Peyer's patch (tissue), 4 donors: ENCODE results near the gene KLF14. TPM values are rescaled to one million over a fixed set of nuclear protein-coding genes. Genes with fewer than 3 reads are reported as not detected.
A peak's percentile ranks its signal among the peaks of the same experiment; 100 is the strongest.

Experiments used
- DNase-seq, 3 donors: peaks; one replicate each; pipeline ENCODE4 v3.0.0-alpha.2; 2017 to 2019
- H3K27ac ChIP-seq, 4 donors: fragments of 200-600 bp; sonication (generic); one replicate each; pipeline ENCODE4 v1.5.1; 2016 to 2019
- H3K27me3 ChIP-seq, 2 donors: fragments of 200-600 bp; sonication (generic); one replicate each; pipeline ENCODE4 v1.5.1; 2019
- H3K36me3 ChIP-seq, 3 donors: fragments of 200-600 bp; sonication (generic); one replicate each; pipeline ENCODE4 v1.5.1; 2016 to 2019
- H3K4me1 ChIP-seq, 4 donors: fragments of 200-600 bp; sonication (generic); one replicate each; pipeline ENCODE4 v1.5.1; 2016 to 2019
- H3K4me3 ChIP-seq, 4 donors: fragments of 200-600 bp; sonication (generic); 1 replicate in 3 of 4; 2 replicates in 1 of 4; pipeline ENCODE4 v1.5.1; 2016 to 2019; ENCODE audit warnings: mild to moderate bottlenecking in 1 of 4
- H3K9me3 ChIP-seq, 4 donors: fragments of 200-600 bp; sonication (generic); one replicate each; pipeline ENCODE4 v1.5.1; 2016 to 2019; ENCODE audit warnings: mild to moderate bottlenecking in 1 of 4
- POLR2A ChIP-seq, 2 donors: fragments of 450-650 bp; IDR thresholded peaks; one replicate each; pipeline ENCODE4 v1.5.1; 2017; ENCODE audit warnings: antibody characterized with exemption in 2 of 2, mild to moderate bottlenecking in 2 of 2, moderate library complexity in 2 of 2
- total RNA-seq, 4 donors: library from RNA; depleted of rRNA; stranded (reverse); fragments of >200 nt; gene quantifications; one replicate each; pipeline ENCODE4 v1.1.0, GENCODE V29; 2016
- TF ChIP-seq, protein P1 (sequence below), 6 experiments: fragments of 450-650 bp in 4 of 6; fragments of 200-600 bp in 2 of 6; sonication (generic) in 1 of 6; IDR thresholded peaks; one replicate each; pipeline ENCODE4 v1.5.1; 2017 to 2019; ENCODE audit warnings: antibody characterized with exemption in 6 of 6, mild to moderate bottlenecking in 3 of 6, moderate library complexity in 1 of 6

Gene KLF14
- total RNA-seq, 4 donors from 2014 or later = not detected

DNA sequence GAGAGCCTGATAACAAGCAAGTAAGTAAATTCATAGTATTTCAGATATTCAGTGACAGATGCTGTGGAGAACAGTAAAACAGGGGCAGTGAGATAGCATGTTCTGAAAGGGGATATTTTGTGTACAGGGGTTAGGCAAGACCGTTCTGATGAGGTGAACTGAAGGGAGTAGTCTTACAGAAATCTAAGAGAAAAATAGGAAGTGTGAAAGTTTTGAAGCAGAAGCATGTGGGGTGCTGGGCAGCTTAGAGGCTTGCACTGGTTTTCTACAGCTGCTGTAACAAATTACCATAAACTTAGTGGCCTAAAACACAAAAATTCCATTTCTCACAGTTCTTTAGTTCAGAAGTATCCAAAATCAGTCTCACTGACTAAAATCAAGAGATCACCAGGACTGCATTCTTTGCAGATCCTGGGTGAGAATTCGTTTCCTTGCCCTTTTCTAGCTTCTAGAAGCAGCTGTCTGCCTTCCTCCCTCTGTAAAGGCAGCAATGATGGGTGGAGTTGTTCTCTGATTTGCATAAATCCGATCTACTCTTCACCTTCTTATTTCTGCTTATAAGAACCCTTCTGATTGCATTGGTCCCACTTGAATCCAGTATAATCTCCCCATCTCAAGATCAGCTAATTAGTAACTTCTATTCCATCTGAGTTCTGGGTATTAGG lies 7.5 kb upstream of the KLF14 start:
- Histone ChIP-seq H3K36me3 (no peaks in the 10 kb centered on the region), H3K9me3 (no peaks in the 10 kb centered on the region), H3K4me1 (no peaks in the 10 kb centered on the region), H3K27me3 (no peaks in the 10 kb centered on the region), H3K4me3 (no peak overlapping the region), H3K27ac (no peak overlapping the region)
- no peak for DNase-seq
- TF ChIP-seq, protein P1, sequence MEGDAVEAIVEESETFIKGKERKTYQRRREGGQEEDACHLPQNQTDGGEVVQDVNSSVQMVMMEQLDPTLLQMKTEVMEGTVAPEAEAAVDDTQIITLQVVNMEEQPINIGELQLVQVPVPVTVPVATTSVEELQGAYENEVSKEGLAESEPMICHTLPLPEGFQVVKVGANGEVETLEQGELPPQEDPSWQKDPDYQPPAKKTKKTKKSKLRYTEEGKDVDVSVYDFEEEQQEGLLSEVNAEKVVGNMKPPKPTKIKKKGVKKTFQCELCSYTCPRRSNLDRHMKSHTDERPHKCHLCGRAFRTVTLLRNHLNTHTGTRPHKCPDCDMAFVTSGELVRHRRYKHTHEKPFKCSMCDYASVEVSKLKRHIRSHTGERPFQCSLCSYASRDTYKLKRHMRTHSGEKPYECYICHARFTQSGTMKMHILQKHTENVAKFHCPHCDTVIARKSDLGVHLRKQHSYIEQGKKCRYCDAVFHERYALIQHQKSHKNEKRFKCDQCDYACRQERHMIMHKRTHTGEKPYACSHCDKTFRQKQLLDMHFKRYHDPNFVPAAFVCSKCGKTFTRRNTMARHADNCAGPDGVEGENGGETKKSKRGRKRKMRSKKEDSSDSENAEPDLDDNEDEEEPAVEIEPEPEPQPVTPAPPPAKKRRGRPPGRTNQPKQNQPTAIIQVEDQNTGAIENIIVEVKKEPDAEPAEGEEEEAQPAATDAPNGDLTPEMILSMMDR (IDR thresholded peaks at IDR 0.05) = no peak
- no peak for TF ChIP-seq POLR2A (IDR thresholded peaks at IDR 0.05)

DNA sequence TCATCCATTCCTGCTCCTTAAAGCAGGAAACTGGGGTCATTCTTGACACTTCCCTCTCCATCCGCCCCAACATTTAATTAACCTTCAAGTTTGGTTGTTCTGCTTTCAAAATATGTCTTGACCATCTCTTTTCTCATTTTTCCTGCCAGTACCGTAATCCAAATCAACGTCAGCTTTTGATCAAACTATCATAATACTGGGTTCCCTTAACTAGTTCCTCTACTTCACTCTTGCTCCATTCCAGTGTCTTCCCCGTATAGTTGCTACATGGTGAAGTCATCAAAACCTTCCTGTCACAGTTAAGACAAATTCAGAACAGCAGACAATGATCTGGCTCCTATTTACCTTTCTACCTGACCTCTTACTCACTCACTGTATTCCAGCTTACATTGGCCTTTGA lies 6.6 kb upstream of the KLF14 start:
- H3K4me3 ChIP-seq = no peak overlapping the region
- TF ChIP-seq POLR2A (IDR thresholded peaks at IDR 0.05) = no peak
- TF ChIP-seq, protein P1 (IDR thresholded peaks at IDR 0.05) = no peak
- H3K4me1 ChIP-seq = no peaks in the 10 kb centered on the region
- H3K27ac ChIP-seq = no peak overlapping the region
- no peaks in the 10 kb centered on the region for H3K9me3 ChIP-seq
- H3K36me3 ChIP-seq = no peaks in the 10 kb centered on the region
- H3K27me3 ChIP-seq = peaks cover 0 to 3% of the 10 kb centered on the region in 2 donors
- DNase-seq = no peak

DNA sequence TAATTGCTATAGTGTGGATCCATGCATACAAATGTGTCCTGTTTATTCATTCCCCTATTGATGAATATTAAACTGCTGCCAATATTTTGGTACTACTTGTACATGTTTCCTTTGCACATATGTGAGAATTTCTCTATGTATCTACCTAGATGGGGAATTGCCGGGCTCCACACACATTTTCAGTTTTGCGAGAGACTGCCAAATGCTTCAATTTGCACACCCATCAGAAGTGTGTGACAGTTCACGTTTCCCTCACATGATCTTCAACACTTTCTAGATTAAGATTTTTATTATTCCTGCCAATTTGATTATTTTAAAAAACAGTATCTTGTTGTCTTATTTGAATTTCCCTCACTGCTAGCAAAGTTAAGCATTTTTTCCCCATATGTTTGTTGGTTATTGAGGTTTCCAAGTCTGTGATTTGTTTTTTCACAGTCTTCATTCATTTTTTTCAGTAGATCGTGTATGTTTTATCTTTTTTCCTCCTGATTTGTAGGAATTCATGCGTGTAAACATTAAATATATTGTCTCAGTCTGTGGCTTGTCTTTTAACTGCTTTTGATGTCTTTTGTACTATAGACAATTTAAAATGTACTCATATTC lies 2.4 kb upstream of the KLF14 start:
- Histone ChIP-seq H3K4me1 (peaks cover 0 to 5% (median 0%) of the 10 kb centered on the region in 4 donors), H3K4me3 (no peak overlapping the region), H3K27ac (no peak overlapping the region), H3K9me3 (peaks cover 0 to 19% (median 10%) of the 10 kb centered on the region in 4 donors), H3K27me3 (peaks cover 0 to 23% of the 10 kb centered on the region in 2 donors), H3K36me3 (no peaks in the 10 kb centered on the region)
- no peak for DNase-seq
- no peak for TF ChIP-seq POLR2A (IDR thresholded peaks at IDR 0.05)
- TF ChIP-seq, protein P1 (IDR thresholded peaks at IDR 0.05) = no peak

DNA sequence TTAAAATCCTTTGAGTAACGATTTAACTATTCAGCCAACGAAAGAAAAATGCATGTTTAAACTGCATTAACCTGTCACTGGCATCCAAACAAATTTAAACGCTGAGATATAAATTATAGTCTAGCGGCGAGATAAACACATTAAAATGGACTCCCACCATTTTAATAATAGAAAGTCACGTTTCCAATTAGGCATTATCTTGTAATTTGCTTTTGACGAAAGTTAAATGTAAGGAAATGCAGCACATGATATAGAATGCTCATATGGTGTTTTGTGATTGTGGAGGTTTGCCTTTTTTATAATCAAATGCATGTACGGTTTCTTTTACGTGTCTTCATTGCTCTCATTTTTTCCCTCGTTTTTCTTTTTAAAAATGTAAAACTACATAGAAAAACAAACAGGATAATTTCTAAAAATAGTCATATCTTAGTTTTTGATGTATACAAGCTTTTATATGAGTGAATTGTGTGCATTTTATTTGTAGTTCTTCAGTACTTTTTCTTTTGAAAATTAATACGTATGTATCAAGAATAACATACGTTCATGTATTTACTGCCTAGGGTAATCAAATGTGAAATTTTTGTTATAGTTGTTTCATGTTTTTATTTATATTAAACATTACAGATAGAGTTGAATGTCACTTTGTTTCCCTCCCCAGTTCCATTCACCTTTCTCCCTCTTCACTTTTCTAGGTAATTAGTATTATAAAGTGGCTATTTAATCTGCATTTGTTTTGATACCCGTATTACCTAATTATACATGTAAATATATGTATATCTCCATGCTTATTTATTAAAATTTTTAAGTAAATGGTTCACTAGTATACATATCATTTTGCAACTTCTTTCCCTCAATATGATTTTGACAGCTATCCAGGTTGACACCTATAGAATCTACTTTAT lies 1.1 kb upstream of the KLF14 start:
- Histone ChIP-seq H3K36me3 (no peaks in the 10 kb centered on the region), H3K4me3 (peak overlapping the region; percentile 40 to 68 (median 59)), H3K27ac (no peak overlapping the region), H3K4me1 (peaks cover 0 to 5% (median 0%) of the 10 kb centered on the region in 4 donors), H3K9me3 (peaks cover 0 to 19% (median 10%) of the 10 kb centered on the region in 4 donors), H3K27me3 (peaks cover 0 to 23% of the 10 kb centered on the region in 2 donors)
- no peak for DNase-seq
- TF ChIP-seq, protein P1 (IDR thresholded peaks at IDR 0.05) = no peak
- no peak for TF ChIP-seq POLR2A (IDR thresholded peaks at IDR 0.05)
